ENCODE measurements around the gene AURKAIP1. TPM values are rescaled to one million over a fixed set of nuclear protein-coding genes. Genes with fewer than 3 reads are reported as not detected.

AURKAIP1 gene
- total RNA-seq, 1 donor from 2014 or later, result 117 TPM

DNA sequence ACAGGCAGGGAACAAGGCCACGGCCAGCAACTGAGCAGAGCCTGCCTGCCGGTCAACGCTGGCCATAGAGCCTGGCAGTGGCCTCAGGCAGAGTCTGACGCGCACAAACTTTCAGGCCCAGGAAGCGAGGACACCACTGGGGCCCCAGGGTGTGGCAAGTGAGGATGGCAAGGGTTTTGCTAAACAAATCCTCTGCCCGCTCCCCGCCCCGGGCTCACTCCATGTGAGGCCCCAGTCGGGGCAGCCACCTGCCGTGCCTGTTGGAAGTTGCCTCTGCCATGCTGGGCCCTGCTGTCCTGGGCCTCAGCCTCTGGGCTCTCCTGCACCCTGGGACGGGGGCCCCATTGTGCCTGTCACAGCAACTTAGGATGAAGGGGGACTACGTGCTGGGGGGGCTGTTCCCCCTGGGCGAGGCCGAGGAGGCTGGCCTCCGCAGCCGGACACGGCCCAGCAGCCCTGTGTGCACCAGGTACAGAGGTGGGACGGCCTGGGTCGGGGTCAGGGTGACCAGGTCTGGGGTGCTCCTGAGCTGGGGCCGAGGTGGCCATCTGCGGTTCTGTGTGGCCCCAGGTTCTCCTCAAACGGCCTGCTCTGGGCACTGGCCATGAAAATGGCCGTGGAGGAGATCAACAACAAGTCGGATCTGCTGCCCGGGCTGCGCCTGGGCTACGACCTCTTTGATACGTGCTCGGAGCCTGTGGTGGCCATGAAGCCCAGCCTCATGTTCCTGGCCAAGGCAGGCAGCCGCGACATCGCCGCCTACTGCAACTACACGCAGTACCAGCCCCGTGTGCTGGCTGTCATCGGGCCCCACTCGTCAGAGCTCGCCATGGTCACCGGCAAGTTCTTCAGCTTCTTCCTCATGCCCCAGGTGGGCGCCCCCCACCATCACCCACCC, 43.7 kb downstream of the AURKAIP1 start, which contains the start of gene TAS1R3:
Gene TAS1R3 (plus strand): TSS at position 213 of the 898 bp plus-strand sequence. CDS start 66 bp downstream, at position 279.
- ATAC-seq, result peak; percentile 41

DNA sequence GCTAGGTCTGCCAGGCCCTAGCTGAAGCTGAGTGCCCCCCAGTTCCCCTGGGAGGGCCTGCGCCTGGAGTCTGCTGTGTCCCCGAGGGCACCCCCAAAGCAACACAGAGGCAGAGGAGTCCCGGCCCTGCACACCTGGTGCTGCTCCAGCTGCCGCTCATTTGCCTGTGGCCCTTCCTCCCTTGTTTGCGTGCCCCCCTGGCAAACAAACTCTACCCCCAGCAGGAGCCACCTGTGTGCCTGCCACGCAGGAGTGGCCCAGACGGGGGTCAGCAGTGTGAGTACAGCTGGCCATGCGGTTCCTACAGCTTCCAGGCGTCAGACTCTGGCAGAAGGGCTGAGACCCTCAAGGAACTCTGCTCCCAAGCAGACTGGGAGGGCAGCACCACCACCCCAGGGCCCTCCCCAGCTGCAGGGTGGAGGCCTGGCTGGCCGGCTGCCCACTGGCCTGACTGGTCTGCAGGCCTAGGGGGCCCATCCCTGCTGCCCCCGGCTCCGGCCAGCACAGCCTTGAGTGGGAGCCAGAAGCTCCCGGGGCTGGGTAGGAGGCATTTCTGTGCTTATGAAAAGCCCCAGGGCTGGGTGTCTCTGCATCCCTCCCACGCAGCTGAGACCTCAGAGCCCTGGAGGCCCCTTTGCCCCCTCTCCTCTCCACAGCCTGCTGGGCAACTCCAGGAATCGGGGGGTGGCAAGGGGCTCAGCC, 44.5 kb downstream of the AURKAIP1 start:
- ATAC-seq, result peak; percentile 0

DNA sequence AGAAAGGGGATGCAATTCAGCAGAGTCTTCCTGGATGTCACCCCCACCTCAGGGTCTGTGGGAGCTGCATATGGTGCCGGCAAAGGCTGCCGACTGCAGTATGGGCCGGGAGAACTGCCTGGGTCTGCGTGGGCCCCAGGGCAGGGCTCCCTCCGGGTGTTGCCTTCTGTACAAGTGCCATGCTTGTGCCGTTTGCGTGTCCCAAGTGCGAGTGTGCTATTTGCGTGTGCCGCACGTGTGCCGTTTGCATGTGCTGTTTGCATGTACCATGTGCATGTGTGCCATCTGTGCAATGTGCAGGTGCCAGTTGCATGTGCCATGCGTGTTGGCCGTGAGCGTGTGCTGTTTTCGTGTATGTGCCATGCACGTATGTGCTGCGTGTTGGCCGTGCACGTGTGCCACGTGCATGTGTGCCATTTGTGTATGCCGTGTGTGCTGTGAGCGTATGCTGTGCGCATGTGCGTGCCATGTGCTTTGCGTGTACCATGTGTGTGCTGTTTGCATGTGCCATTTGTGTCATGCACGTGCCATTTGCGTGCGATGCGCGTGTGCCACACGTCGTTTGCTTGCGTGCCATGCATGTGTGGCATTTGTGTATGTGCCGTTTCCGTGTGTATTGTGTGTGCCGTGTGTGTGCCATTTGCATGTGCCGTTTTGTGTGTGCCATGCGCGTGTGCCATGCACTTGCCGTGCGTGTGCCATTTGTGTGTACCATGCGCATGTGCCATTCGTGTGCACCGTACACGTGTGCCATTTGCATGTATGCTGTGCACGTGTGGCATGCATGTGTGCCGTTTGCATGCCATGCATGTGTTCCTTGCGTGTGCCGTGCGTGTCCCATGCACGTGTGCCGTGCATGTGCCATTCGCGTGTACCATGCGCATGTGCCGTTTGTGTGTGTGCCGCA, 45.5 kb downstream of the AURKAIP1 start:
- no peak for ATAC-seq

DNA sequence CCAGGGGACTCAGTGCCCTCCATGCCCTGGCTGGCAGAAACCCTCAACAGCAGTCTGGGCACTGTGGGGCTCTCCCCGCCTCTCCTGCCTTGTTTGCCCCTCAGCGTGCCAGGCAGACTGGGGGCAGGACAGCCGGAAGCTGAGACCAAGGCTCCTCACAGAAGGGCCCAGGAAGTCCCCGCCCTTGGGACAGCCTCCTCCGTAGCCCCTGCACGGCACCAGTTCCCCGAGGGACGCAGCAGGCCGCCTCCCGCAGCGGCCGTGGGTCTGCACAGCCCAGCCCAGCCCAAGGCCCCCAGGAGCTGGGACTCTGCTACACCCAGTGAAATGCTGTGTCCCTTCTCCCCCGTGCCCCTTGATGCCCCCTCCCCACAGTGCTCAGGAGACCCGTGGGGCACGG, 46.8 kb downstream of the AURKAIP1 start:
- no peak for ATAC-seq

- no peak for ATAC-seq
Measured at GRCh38 chr1:1327291-1327690, 47.7 kb downstream of the AURKAIP1 start.

GRCh38 chr1:1326075-1326605, 48.9 kb downstream of the AURKAIP1 start:
- ATAC-seq, result no peak

DNA sequence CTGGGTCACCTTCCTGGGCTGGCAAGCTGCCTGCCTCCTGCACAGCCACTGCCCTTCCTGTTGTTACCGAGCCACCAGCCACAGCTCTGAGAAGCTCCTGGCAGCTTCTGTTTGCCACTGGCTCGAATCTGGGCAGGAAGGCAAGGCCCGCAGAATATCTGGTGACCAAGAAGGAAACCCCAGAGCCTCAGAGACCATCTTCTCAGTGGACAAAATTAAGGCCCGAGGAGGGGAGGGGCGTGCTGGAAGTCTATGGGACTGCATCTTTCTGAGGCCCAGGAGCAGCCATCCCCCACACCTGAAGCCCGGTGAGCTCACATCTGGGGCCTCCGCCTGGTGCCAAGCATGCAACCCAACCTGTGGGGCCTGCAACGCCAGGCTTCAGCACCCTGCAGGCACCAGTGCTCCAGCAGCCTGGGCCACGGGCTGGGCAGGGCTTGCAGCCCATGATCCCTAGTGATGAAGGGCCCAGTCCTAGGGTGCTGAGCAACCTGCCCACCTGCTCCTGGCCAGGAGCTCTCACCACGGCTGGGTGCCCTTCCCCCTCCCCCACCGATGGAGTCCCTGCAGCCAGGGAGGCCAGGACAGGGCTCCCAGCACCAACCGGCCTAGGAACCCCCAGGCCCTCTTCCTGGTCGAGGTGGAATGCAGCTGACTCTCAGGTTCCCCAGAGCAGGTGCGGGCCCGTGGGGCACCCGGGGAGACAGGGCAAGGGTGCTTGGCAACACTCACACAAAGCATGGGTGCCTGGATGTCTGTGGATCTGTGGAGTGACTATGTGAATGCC, 49.5 kb downstream of the AURKAIP1 start:
- ATAC-seq, result peak; percentile 61

- ATAC-seq, result peak; percentile 79
Measured at GRCh38 chr1:1324524-1325287, 50.3 kb downstream of the AURKAIP1 start, which contains the start of the genes CPTP and INTS11. Gene CPTP (plus strand): TSS chr1:1324802. CDS start chr1:1326911, 2,109 bp downstream. Gene INTS11 (minus strand): TSS chr1:1324660. CDS start chr1:1324608, 52 bp downstream.

GRCh38 chr1:1324084-1324523, 50.9 kb downstream of the AURKAIP1 start:
- no peak for ATAC-seq

Other genes with a start within 250 kb of the AURKAIP1 start
- 1.0 TPM for gene TTLL10, start 201.3 kb downstream of the AURKAIP1 start, total RNA-seq
- gene TNFRSF18, start 168.6 kb downstream of the AURKAIP1 start, total RNA-seq, result 16.3 TPM
- 0.36 TPM for gene TNFRSF4, start 161.1 kb downstream of the AURKAIP1 start, total RNA-seq
- 69.9 TPM for gene SDF4, start 143.2 kb downstream of the AURKAIP1 start, total RNA-seq
- 8.4 TPM for gene B3GALT6, start 143.0 kb downstream of the AURKAIP1 start, total RNA-seq
- 3.9 TPM for gene C1QTNF12, start 128.5 kb downstream of the AURKAIP1 start, total RNA-seq
- gene UBE2J2, start 101.4 kb downstream of the AURKAIP1 start, total RNA-seq, result 45.0 TPM
- 2.8 TPM for gene SCNN1D, start 94.8 kb downstream of the AURKAIP1 start, total RNA-seq
- gene ACAP3, start 67.3 kb downstream of the AURKAIP1 start, total RNA-seq, result 35.3 TPM
- 23.0 TPM for gene PUSL1, start 66.6 kb downstream of the AURKAIP1 start, total RNA-seq
- 54.0 TPM for gene INTS11, start 50.5 kb downstream of the AURKAIP1 start, total RNA-seq
- gene CPTP, start 50.4 kb downstream of the AURKAIP1 start, total RNA-seq, result 25.1 TPM
- gene TAS1R3, start 43.9 kb downstream of the AURKAIP1 start, total RNA-seq, result 0.56 TPM
- 48.5 TPM for gene DVL1, start 25.8 kb downstream of the AURKAIP1 start, total RNA-seq
- 2.0 TPM for gene MXRA8, start 16.7 kb downstream of the AURKAIP1 start, total RNA-seq
- 58.3 TPM for gene CCNL2, start 24.1 kb upstream of the AURKAIP1 start, total RNA-seq
- 89.2 TPM for gene MRPL20, start 32.1 kb upstream of the AURKAIP1 start, total RNA-seq
- 11.9 TPM for gene ANKRD65, start 46.1 kb upstream of the AURKAIP1 start, total RNA-seq
- gene VWA1, start 60.5 kb upstream of the AURKAIP1 start, total RNA-seq, result 29.4 TPM
- gene ATAD3C, start 74.5 kb upstream of the AURKAIP1 start, total RNA-seq, result 2.1 TPM
- 13.7 TPM for gene ATAD3B, start 96.6 kb upstream of the AURKAIP1 start, total RNA-seq
- gene ATAD3A, start 137.0 kb upstream of the AURKAIP1 start, total RNA-seq, result 23.2 TPM
- not detected for gene TMEM240, start 165.4 kb upstream of the AURKAIP1 start, total RNA-seq
- gene SSU72, start 199.7 kb upstream of the AURKAIP1 start, total RNA-seq, result 106 TPM
- gene FNDC10, start 224.9 kb upstream of the AURKAIP1 start, total RNA-seq, result 5.7 TPM
- 87.5 TPM for gene MIB2, start 240.3 kb upstream of the AURKAIP1 start, total RNA-seq

Data from esophagus mucosa (tissue), 1 donor.